ENCODE results near the gene HOXB7. TPM values are rescaled to one million over a fixed set of nuclear protein-coding genes. Genes with fewer than 3 reads are reported as not detected.

HOXB7 gene
- 0.39 and 0.64 TPM in 2 replicates for total RNA-seq

- Mint-ChIP-seq H3K4me1 (ENCODE audit: low read depth) (peaks cover 29% of the 10 kb centered on the region), H3K27ac (peak within 1 kb of the TSS; percentile 61), H3K4me3 (ENCODE audit: low read depth) (peak within 1 kb of the TSS; percentile 84), H3K9me3 (no peaks in the 10 kb centered on the region), H3K36me3 (ENCODE audit: low read depth) (no peaks in the 10 kb centered on the region), H3K27me3 (ENCODE audit: low read depth) (peaks cover 77% of the 10 kb centered on the region)
- DNase-seq (ENCODE audit: low spot score) = no peak
- intact Hi-C loops (cut with micrococcal nuclease) = loop anchor here (5.0 to 10.0 kb wide), 3 partner anchors 37 to 1354 kb away; partner anchors contain the start of genes DLX4 and IGF2BP1
Measured at GRCh38 chr17:48610282-48611211, at the start of gene HOXB7. HOXB7 (minus strand) TSS chr17:48611017; CDS start chr17:48610918, 99 bp downstream.

- no peak for DNase-seq (ENCODE audit: low spot score)
- Mint-ChIP-seq H3K4me3 (ENCODE audit: low read depth) (no peak overlapping the region), H3K27ac (no peak overlapping the region), H3K27me3 (ENCODE audit: low read depth) (peaks cover 37% of the 10 kb centered on the region), H3K4me1 (ENCODE audit: low read depth) (peaks cover 5% of the 10 kb centered on the region), H3K9me3 (no peaks in the 10 kb centered on the region), H3K36me3 (ENCODE audit: low read depth) (no peaks in the 10 kb centered on the region)
- intact Hi-C loops (cut with micrococcal nuclease) = no loop called here
Measured at GRCh38 chr17:48655913-48656312, 45.1 kb upstream of the HOXB7 start.

DNA sequence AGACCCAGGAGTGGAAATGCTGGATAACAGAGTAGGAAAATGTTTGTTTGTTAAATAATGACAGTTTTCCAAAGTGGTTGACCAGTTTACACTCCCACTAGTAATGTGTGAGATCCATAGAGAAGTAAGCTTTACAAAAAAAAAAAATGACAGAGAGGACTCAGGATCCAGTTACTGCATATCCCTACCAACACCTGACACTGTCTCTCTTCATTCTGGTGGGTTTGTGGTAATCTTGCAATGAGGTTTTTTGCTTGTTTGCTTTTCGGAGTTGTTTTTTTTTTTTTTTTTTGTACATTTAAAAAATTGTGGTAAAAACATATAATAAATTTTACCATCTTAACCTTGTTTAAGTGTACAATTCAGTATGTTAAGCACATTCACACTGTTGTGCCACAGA, 38.9 kb upstream of the HOXB7 start:
- no peaks in the 10 kb centered on the region for H3K9me3 Mint-ChIP-seq
- H3K4me1 Mint-ChIP-seq (ENCODE audit: low read depth) = peaks cover 19% of the 10 kb centered on the region
- no peaks in the 10 kb centered on the region for H3K36me3 Mint-ChIP-seq (ENCODE audit: low read depth)
- intact Hi-C loops (cut with micrococcal nuclease) = loop anchor here (5.0 kb wide), 1 partner anchor 37 kb away; the partner anchor contains the start of gene HOXB7
- no peak for DNase-seq (ENCODE audit: low spot score)
- no peak overlapping the region for H3K4me3 Mint-ChIP-seq (ENCODE audit: low read depth)
- H3K27ac Mint-ChIP-seq = no peak overlapping the region
- H3K27me3 Mint-ChIP-seq (ENCODE audit: low read depth) = peaks cover 58% of the 10 kb centered on the region

- intact Hi-C loops (cut with micrococcal nuclease) = loop anchor here (5.0 kb wide), 1 partner anchor 36 kb away; the partner anchor contains the start of gene HOXB7
- H3K4me3 Mint-ChIP-seq (ENCODE audit: low read depth) = peak overlapping the region; percentile 26
- peaks cover 19% of the 10 kb centered on the region for H3K4me1 Mint-ChIP-seq (ENCODE audit: low read depth)
- H3K27me3 Mint-ChIP-seq (ENCODE audit: low read depth) = peaks cover 69% of the 10 kb centered on the region
- no peaks in the 10 kb centered on the region for H3K36me3 Mint-ChIP-seq (ENCODE audit: low read depth)
- H3K9me3 Mint-ChIP-seq = no peaks in the 10 kb centered on the region
- no peak for DNase-seq (ENCODE audit: low spot score)
- no peak overlapping the region for H3K27ac Mint-ChIP-seq
Measured at GRCh38 chr17:48647963-48648245, 37.1 kb upstream of the HOXB7 start.

- no peaks in the 10 kb centered on the region for H3K9me3 Mint-ChIP-seq
- intact Hi-C loops (cut with micrococcal nuclease) = loop anchor here (5.0 kb wide), 1 partner anchor 35 kb away; the partner anchor contains the start of gene HOXB7
- peak overlapping the region; percentile 75 for H3K4me3 Mint-ChIP-seq (ENCODE audit: low read depth)
- peaks cover 17% of the 10 kb centered on the region for H3K4me1 Mint-ChIP-seq (ENCODE audit: low read depth)
- no peak overlapping the region for H3K27ac Mint-ChIP-seq
- H3K36me3 Mint-ChIP-seq (ENCODE audit: low read depth) = no peaks in the 10 kb centered on the region
- no peak for DNase-seq (ENCODE audit: low spot score)
- H3K27me3 Mint-ChIP-seq (ENCODE audit: low read depth) = peaks cover 71% of the 10 kb centered on the region
Measured at GRCh38 chr17:48647103-48647962, 36.5 kb upstream of the HOXB7 start.

DNA sequence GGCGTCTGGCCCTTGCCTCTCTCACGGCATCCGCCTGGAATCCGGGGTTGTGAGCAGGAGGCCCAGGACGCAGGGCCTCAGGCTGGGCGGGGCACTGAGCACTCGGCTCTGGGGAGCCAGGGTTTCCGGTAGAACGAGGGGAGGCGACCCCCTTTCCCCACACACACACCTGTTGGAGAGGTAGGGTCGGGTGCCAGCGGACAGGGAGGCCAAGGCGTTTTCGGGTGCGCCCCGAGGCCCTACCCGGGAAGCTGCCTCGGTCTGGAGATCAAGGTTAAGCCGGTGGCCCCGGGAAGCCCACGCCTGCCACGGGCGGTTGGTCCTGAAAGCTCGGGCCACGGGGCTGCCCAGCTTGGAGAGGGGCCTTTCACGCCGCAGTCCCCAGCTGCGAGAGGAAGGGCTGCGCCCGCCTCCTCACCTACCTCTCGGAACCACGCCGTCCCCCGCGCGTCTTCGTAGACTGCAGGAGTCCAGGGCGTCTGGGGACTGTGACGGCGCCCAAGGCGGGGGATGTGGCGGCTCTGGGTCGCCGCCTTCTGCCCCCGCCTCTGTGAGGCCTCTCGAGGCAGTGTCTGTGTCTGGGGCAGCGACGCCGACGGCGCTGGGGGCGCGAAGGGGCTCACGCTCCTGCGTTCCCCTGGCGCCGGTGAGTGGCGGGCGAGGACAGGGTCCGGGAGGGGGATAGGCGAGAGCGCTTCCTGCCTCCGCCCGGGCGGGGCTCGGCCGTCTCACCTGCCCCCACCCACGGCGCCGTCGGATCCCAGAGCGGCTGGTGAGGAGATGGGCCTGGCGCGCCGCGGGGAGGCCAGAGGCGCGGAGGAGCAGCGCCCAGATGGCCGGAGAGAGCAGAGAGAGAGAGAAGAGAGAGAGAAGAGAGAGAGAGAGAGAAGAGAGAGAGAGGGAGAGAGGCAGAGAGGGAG, 35.6 kb upstream of the HOXB7 start:
- no peaks in the 10 kb centered on the region for H3K36me3 Mint-ChIP-seq (ENCODE audit: low read depth)

GRCh38 chr17:48645639-48646182, 34.9 kb upstream of the HOXB7 start:
- Mint-ChIP-seq H3K9me3 (no peaks in the 10 kb centered on the region), H3K27me3 (ENCODE audit: low read depth) (peaks cover 83% of the 10 kb centered on the region), H3K36me3 (ENCODE audit: low read depth) (no peaks in the 10 kb centered on the region), H3K4me1 (ENCODE audit: low read depth) (peaks cover 16% of the 10 kb centered on the region), H3K4me3 (ENCODE audit: low read depth) (peak overlapping the region; percentile 6), H3K27ac (no peak overlapping the region)
- DNase-seq (ENCODE audit: low spot score) = no peak
- intact Hi-C loops (cut with micrococcal nuclease) = loop anchor here (5.0 kb wide), 1 partner anchor 33 kb away; the partner anchor contains the start of gene HOXB7

More for the DNA sequence above, 35.6 kb upstream of the HOXB7 start:
- DNase-seq (ENCODE audit: low spot score) = no peak
- peaks cover 75% of the 10 kb centered on the region for H3K27me3 Mint-ChIP-seq (ENCODE audit: low read depth)
- H3K4me3 Mint-ChIP-seq (ENCODE audit: low read depth) = peak overlapping the region; percentile 75
- H3K27ac Mint-ChIP-seq = no peak overlapping the region
- H3K9me3 Mint-ChIP-seq = no peaks in the 10 kb centered on the region
- intact Hi-C loops (cut with micrococcal nuclease) = loop anchor here (5.0 kb wide), 1 partner anchor 34 kb away; the partner anchor contains the start of gene HOXB7
- peaks cover 14% of the 10 kb centered on the region for H3K4me1 Mint-ChIP-seq (ENCODE audit: low read depth)

- no peak for DNase-seq (ENCODE audit: low spot score)
- Mint-ChIP-seq H3K27ac (no peak overlapping the region), H3K36me3 (ENCODE audit: low read depth) (no peaks in the 10 kb centered on the region), H3K27me3 (ENCODE audit: low read depth) (peaks cover 84% of the 10 kb centered on the region), H3K4me3 (ENCODE audit: low read depth) (no peak overlapping the region), H3K4me1 (ENCODE audit: low read depth) (peaks cover 16% of the 10 kb centered on the region), H3K9me3 (no peaks in the 10 kb centered on the region)
- intact Hi-C loops (cut with micrococcal nuclease) = loop anchor here (5.0 kb wide), 1 partner anchor 33 kb away; the partner anchor contains the start of gene HOXB7
Measured at GRCh38 chr17:48644910-48645557, 34.2 kb upstream of the HOXB7 start.

DNA sequence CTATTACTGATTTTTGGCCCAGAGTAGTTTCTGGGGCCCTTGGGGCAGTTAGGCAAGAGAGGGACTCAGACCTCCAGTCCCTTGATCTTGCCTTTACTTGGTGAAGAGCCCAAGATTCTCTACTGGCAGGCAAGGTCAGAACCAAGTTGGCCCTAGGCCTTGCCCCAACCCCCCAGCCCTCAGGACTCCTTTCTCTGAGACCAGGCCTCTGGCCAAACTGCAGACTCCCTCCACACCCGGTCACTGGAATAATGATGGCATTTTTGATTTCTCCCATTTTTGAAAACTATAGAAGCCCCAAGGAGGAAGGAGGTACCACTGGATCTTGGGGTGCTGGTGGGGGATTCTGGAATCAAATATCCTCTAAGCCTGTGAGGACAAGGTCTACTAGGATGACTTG, 33.3 kb upstream of the HOXB7 start:
- intact Hi-C loops (cut with micrococcal nuclease) = no loop called here
- H3K4me3 Mint-ChIP-seq (ENCODE audit: low read depth) = no peak overlapping the region
- H3K27ac Mint-ChIP-seq = no peak overlapping the region
- H3K9me3 Mint-ChIP-seq = no peaks in the 10 kb centered on the region
- H3K4me1 Mint-ChIP-seq (ENCODE audit: low read depth) = peaks cover 16% of the 10 kb centered on the region
- peaks cover 86% of the 10 kb centered on the region for H3K27me3 Mint-ChIP-seq (ENCODE audit: low read depth)
- DNase-seq (ENCODE audit: low spot score) = no peak
- H3K36me3 Mint-ChIP-seq (ENCODE audit: low read depth) = no peaks in the 10 kb centered on the region

DNA sequence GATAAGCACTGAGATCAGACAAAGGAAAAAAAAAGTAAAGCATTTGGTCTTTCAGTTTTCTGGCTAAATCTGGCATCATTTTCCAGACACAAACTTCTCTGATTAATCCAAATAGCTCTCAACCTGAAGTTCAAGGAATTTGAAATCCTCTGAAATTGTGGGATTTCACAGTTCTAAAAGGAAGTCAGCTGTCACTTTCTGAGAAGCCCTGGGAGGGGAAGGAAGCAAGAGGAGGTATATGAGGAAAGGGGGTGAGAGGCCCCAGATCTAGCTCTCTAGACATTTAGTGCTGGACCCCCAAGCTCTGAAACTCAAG, 32.8 kb upstream of the HOXB7 start:
- H3K4me3 Mint-ChIP-seq (ENCODE audit: low read depth) = no peak overlapping the region
- H3K9me3 Mint-ChIP-seq = no peaks in the 10 kb centered on the region
- DNase-seq (ENCODE audit: low spot score) = no peak
- H3K27ac Mint-ChIP-seq = no peak overlapping the region
- peaks cover 90% of the 10 kb centered on the region for H3K27me3 Mint-ChIP-seq (ENCODE audit: low read depth)
- no peaks in the 10 kb centered on the region for H3K36me3 Mint-ChIP-seq (ENCODE audit: low read depth)
- H3K4me1 Mint-ChIP-seq (ENCODE audit: low read depth) = peaks cover 16% of the 10 kb centered on the region
- intact Hi-C loops (cut with micrococcal nuclease) = no loop called here

- H3K4me3 Mint-ChIP-seq (ENCODE audit: low read depth) = no peak overlapping the region
- intact Hi-C loops (cut with micrococcal nuclease) = no loop called here
- no peaks in the 10 kb centered on the region for H3K9me3 Mint-ChIP-seq
- H3K27me3 Mint-ChIP-seq (ENCODE audit: low read depth) = peaks cover 90% of the 10 kb centered on the region
- H3K4me1 Mint-ChIP-seq (ENCODE audit: low read depth) = peaks cover 16% of the 10 kb centered on the region
- no peaks in the 10 kb centered on the region for H3K36me3 Mint-ChIP-seq (ENCODE audit: low read depth)
- DNase-seq (ENCODE audit: low spot score) = no peak
- no peak overlapping the region for H3K27ac Mint-ChIP-seq
Measured at GRCh38 chr17:48642843-48643696, 32.3 kb upstream of the HOXB7 start.

Data from activated T-helper 2 cell treated with anti-CD3 and anti-CD28 coated beads, Interferon-gamma antibody, Interleukin-2, Interleukin-4, amounts not matched to agents 10 μg/mL and 5 μg/mL and 100 μg/mL, durations not matched to agents 14 hours and 24 hours and 36 hours (primary cell).